ENCODE data around the gene ETAA1. TPM values are rescaled to one million over a fixed set of nuclear protein-coding genes. Genes with fewer than 3 reads are reported as not detected.

ETAA1 gene
- total and polyA plus RNA-seq, 12 donors: 3.7 to 9.3 (median 5.4) TPM

DNA sequence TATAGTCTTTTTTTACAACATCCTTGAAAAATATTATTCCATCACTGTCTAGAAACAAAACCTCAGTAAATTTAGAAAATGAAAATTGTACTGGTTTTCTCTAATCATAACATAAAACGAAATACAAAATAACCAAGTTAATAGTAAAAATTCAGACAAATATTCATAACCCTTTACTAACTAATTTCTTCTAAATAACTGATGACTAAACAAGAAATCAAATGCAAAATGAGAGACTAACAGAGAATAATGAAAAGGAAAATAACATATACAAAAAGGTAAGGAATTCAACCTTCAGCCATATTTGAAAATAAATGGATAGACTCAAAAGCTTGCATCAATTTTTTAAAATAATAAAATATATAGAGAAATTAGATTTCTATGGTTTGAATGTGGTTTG is 18.6 kb upstream of the ETAA1 start:
- Histone ChIP-seq H3K4me1 (no peaks in the 10 kb centered on the region), H3K27me3 (no peaks in the 10 kb centered on the region), H3K36me3 (no peaks in the 10 kb centered on the region), H3K9me3 (peaks cover 0 to 9% (median 0%) of the 10 kb centered on the region in 11 donors), H3K4me3 (no peak overlapping the region), H3K27ac (no peak overlapping the region)
- TF ChIP-seq, protein P1, sequence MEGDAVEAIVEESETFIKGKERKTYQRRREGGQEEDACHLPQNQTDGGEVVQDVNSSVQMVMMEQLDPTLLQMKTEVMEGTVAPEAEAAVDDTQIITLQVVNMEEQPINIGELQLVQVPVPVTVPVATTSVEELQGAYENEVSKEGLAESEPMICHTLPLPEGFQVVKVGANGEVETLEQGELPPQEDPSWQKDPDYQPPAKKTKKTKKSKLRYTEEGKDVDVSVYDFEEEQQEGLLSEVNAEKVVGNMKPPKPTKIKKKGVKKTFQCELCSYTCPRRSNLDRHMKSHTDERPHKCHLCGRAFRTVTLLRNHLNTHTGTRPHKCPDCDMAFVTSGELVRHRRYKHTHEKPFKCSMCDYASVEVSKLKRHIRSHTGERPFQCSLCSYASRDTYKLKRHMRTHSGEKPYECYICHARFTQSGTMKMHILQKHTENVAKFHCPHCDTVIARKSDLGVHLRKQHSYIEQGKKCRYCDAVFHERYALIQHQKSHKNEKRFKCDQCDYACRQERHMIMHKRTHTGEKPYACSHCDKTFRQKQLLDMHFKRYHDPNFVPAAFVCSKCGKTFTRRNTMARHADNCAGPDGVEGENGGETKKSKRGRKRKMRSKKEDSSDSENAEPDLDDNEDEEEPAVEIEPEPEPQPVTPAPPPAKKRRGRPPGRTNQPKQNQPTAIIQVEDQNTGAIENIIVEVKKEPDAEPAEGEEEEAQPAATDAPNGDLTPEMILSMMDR (IDR thresholded peaks at IDR 0.05): no peak
- intact Hi-C loops (cut with DNase I): no loop called here
- no peak for DNase-seq
- no peak for ATAC-seq
- WGBS, 2 donors: 85 to 91% methylated on average over 1 of the region's 1 CpG

DNA sequence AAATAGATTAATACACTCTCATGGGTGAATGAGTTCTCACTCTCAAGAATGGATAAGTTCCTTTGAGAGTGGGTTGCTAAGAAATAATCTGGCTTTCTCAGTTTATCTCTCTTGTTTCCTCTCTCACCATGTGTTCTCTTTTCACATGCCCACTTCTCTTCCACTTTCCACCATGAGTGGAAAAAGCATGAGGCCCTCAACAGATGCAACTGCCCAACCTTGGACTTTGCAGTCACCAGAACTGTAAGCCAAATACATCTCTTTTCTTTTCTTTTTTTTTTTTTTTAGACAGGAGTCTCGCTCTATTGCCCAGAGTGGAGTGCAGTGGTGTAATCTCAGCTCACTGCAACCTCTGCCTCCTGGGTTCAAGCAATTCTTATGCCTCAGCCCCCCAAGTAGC is 18.1 kb upstream of the ETAA1 start:
- ATAC-seq (no peak), DNase-seq (no peak)
- intact Hi-C loops (cut with DNase I): no loop called here
- Histone ChIP-seq H3K27ac (no peak overlapping the region), H3K36me3 (no peaks in the 10 kb centered on the region), H3K27me3 (no peaks in the 10 kb centered on the region), H3K9me3 (peaks cover 0 to 9% (median 0%) of the 10 kb centered on the region in 11 donors), H3K4me3 (no peak overlapping the region), H3K4me1 (no peaks in the 10 kb centered on the region)
- WGBS, 2 donors: 85 to 100% methylated on average over 1 of the region's 1 CpG
- TF ChIP-seq, protein P1 (IDR thresholded peaks at IDR 0.05): no peak

DNA sequence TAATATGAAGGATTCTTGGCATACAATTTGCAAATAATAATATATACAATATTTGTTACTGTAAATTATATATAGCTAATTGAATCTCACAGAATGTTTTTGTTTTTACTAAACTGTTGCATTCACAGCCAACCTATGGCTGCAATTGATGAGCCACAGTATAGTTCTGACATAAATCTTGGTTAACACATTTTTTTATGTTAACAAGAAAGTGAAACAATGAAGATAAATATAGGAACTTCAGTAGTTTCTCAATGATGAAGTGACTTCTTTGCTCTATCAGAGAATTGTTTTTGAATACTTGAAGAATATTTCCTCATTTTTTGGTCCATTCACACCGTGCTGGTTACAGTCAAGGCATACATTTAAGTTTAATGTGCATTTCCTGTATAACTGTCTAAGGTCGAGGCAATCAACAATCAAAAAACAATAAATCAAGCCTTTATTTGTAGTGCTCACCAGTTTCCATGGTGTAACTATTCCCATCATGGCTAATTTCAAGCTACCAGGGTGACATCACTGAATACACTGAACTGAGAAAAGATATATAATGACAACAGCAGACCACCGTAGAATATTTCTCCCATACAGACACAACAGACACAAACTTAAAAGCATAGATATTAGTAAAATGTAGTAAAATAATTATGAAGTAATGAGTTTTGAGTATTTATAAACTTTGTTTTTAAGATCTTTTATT is 12.9 kb upstream of the ETAA1 start:
- Histone ChIP-seq H3K27ac (no peak overlapping the region), H3K4me1 (no peaks in the 10 kb centered on the region), H3K27me3 (no peaks in the 10 kb centered on the region), H3K4me3 (no peak overlapping the region), H3K36me3 (no peaks in the 10 kb centered on the region), H3K9me3 (peaks cover 0 to 3% (median 0%) of the 10 kb centered on the region in 11 donors)
- TF ChIP-seq, protein P1 (IDR thresholded peaks at IDR 0.05): no peak
- intact Hi-C loops (cut with DNase I): loop anchor here in 1 of 10 donors (2.0 kb wide), 1 partner anchor 19 kb away; no protein-coding TSS in a partner anchor
- DNase-seq (no peak), ATAC-seq (no peak)
- WGBS, 2 donors: 54 to 67% methylated on average over 3 of the region's 3 CpGs

DNA sequence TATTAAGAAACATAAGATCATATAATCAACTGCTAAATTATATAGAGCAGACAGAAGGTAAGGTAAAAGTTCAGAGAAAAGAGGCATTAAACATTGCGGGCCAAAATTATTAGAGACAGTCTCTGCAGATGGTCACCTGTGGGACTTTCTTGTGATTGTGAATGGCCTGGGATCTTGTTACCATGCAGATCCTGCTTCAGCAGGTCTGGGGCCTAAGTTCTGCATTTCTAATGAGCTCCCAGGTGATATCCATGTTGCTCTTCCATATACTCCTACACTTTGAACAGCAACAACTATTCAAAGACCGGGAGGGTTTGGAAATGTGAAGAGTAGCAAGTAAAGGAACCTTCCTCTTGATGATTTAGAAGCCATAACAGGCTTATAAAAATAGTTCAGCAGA is 8.5 kb upstream of the ETAA1 start:
- no peak for ATAC-seq
- H3K27ac ChIP-seq: no peak overlapping the region

More for the DNA sequence above, 8.5 kb upstream of the ETAA1 start:
- intact Hi-C loops (cut with DNase I): no loop called here
- TF ChIP-seq, protein P1 (IDR thresholded peaks at IDR 0.05): no peak
- Histone ChIP-seq H3K4me3 (no peak overlapping the region), H3K9me3 (no peaks in the 10 kb centered on the region), H3K27me3 (no peaks in the 10 kb centered on the region), H3K36me3 (no peaks in the 10 kb centered on the region), H3K4me1 (no peaks in the 10 kb centered on the region)
- WGBS, 2 donors: 91 to 93% methylated on average over 2 of the region's 2 CpGs
- DNase-seq: no peak
